HEK293T (cell line): ENCODE data around the gene ADAMTS15.
"Not testable (repeated sequence)": the region's sequence is repeated elsewhere in the genome, so short reads cannot be mapped to it uniquely, and the experiment has no call there.

Source experiments
- CTCF ChIA-PET: fragments of 350-600 bp; formaldehyde crosslinking; extraction: SDS; loops from one replicate; lab custom pipeline; 2021; ENCODE audit warnings: antibody characterized with exemption, inconsistent platforms; lab: Yijun Ruan, JAX
- POLR2A ChIA-PET: fragments of 350-600 bp; formaldehyde crosslinking; extraction: SDS; loops from one replicate; lab custom pipeline; 2020; ENCODE audit warnings: antibody characterized with exemption, inconsistent platforms; lab: Yijun Ruan, JAX
- DNase-seq: peaks from one replicate; pipeline ENCODE4 v3.0.0; 2012; ENCODE audit warnings: mixed read lengths; ENCODE audit errors: extremely low spot score
- ARNT ChIP-seq: fragments of 450-650 bp; IDR thresholded peaks from 2 replicates; pipeline ENCODE4 v1.6.1; 2017; ENCODE audit warnings: mild to moderate bottlenecking
- BHLHE40 ChIP-seq: fragments of 450-650 bp; IDR thresholded peaks from 2 replicates; pipeline ENCODE4 v1.6.1; 2016; ENCODE audit warnings: mild to moderate bottlenecking, moderate library complexity, borderline replicate concordance
- CTBP1 ChIP-seq: fragments of 450-650 bp; IDR thresholded peaks from 2 replicates; pipeline ENCODE4 v1.6.1; 2016; ENCODE audit warnings: borderline replicate concordance
- ELF4 ChIP-seq: fragments of 450-650 bp; IDR thresholded peaks from 2 replicates; pipeline ENCODE4 v1.6.1; 2017; ENCODE audit warnings: antibody characterized with exemption
- FOXA1 ChIP-seq: fragments of 450-650 bp; IDR thresholded peaks from 2 replicates; pipeline ENCODE4 v1.6.1; 2016; ENCODE audit warnings: mild to moderate bottlenecking
- FOXK2 ChIP-seq: fragments of 450-650 bp; IDR thresholded peaks from 2 replicates; pipeline ENCODE4 v1.6.1; 2016; ENCODE audit warnings: mild to moderate bottlenecking
- FOXM1 ChIP-seq: fragments of 450-650 bp; IDR thresholded peaks from 2 replicates; pipeline ENCODE4 v1.6.1; 2017; ENCODE audit warnings: mild to moderate bottlenecking, borderline replicate concordance
- HDGF ChIP-seq: fragments of 450-650 bp; IDR thresholded peaks from 2 replicates; pipeline ENCODE4 v1.6.1; 2017; ENCODE audit warnings: antibody characterized with exemption, borderline replicate concordance
- L3MBTL2 ChIP-seq: fragments of 450-650 bp; conservative IDR thresholded peaks from 2 replicates; pipeline ENCODE4 v1.6.1; 2016; ENCODE audit warnings: mild to moderate bottlenecking
- LEF1 ChIP-seq: fragments of 450-650 bp; IDR thresholded peaks from 2 replicates; pipeline ENCODE4 v1.6.1; 2017; ENCODE audit warnings: mild to moderate bottlenecking, borderline replicate concordance
- NFRKB ChIP-seq: fragments of 450-650 bp; IDR thresholded peaks from 2 replicates; pipeline ENCODE4 v1.6.1; 2016; ENCODE audit warnings: mild to moderate bottlenecking, moderate library complexity
- SP1 ChIP-seq: fragments of 450-650 bp; IDR thresholded peaks from 2 replicates; pipeline ENCODE4 v1.6.1; 2017
- SUZ12 ChIP-seq: fragments of 450-650 bp; IDR thresholded peaks from 2 replicates; pipeline ENCODE4 v1.6.1; 2016; ENCODE audit warnings: mild to moderate bottlenecking
- TARDBP ChIP-seq: fragments of 450-650 bp; IDR thresholded peaks from 2 replicates; pipeline ENCODE4 v1.6.1; 2016
- ZNF384 ChIP-seq: fragments of 450-650 bp; IDR thresholded peaks from 2 replicates; pipeline ENCODE4 v1.6.1; 2016
- TF ChIP-seq, protein P1 (sequence below): fragments of 450-650 bp; IDR thresholded peaks from 2 replicates; pipeline ENCODE4 v1.6.1; 2016

Gene ADAMTS15

GRCh38 chr11:130437848-130438247, 10.6 kb upstream of the ADAMTS15 start:
- no peak for DNase-seq
- no peak for TF ChIP-seq FOXM1
- TF ChIP-seq NFRKB = no peak
- no peak for TF ChIP-seq BHLHE40
- no peak for TF ChIP-seq SUZ12
- TF ChIP-seq TARDBP = no peak
- no peak for TF ChIP-seq ZNF384
- ChIA-PET POLR2A (no interaction called here), CTCF (interaction anchor here (0.5 to 1.0 kb wide), 2 partner anchors 49 to 424 kb away, joined by 3 to 4 read pairs; no protein-coding TSS in a partner anchor)

GRCh38 chr11:130438401-130439159, 9.9 kb upstream of the ADAMTS15 start:
- CTCF ChIA-PET = not testable (repeated sequence)

DNA sequence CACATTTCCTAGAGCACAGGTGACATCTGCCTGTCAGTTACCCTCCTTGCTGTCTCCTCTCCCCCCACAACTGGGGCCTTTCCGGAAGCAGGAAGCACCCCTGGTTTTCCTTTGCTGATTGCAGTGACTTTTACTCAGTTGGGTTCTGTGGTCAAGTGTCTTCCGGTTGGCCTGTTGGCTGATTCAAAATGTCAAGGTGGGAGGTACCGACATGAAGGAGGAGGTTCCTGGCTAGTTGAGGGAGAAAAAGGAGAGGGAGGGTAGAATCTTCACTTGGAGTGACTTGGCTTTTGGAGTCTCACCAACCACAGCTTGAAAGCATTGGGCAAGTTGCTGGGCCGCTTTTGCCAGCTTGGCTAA, 9.3 kb upstream of the ADAMTS15 start:
- TF ChIP-seq ARNT (no peak), CTBP1 (no peak), TARDBP (no peak), FOXM1 (no peak), FOXA1 (no peak), LEF1 (no peak), ELF4 (no peak), ZNF384 (no peak), SUZ12 (no peak), NFRKB (no peak), FOXK2 (no peak), L3MBTL2 (no peak), BHLHE40 (no peak), HDGF (no peak), SP1 (no peak)
- TF ChIP-seq, protein P1, sequence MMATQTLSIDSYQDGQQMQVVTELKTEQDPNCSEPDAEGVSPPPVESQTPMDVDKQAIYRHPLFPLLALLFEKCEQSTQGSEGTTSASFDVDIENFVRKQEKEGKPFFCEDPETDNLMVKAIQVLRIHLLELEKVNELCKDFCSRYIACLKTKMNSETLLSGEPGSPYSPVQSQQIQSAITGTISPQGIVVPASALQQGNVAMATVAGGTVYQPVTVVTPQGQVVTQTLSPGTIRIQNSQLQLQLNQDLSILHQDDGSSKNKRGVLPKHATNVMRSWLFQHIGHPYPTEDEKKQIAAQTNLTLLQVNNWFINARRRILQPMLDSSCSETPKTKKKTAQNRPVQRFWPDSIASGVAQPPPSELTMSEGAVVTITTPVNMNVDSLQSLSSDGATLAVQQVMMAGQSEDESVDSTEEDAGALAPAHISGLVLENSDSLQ = no peak
- no peak for DNase-seq
- POLR2A ChIA-PET = no interaction called here
- CTCF ChIA-PET = no interaction called here

More at GRCh38 chr11:130438401-130439159, 9.9 kb upstream of the ADAMTS15 start:
- DNase-seq, POLR2A ChIA-PET: not testable (repeated sequence)

DNA sequence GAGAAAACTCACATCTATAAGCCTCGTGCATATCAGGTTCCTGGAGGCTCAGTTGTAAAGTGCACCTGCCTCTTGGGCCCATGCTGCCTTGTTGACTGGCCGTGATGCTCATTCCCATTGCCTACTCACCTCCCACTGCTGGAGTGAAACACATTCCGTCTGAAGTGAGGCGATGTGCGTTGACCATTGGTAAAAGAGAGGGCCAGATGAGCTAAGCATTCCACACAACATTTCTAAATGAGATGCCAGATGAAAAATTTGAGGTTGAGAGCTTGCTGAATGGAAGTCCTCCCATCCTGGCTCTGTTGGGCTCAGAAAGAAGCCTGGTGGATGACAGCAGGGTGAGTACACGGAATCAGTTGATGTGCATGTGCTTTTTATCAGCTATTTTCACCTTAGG, 8.6 kb upstream of the ADAMTS15 start:
- CTCF ChIA-PET = interaction anchor here (0.6 kb wide), 1 partner anchor 1233 kb away, joined by 5 read pairs; no protein-coding TSS in a partner anchor
- DNase-seq = no peak
- POLR2A ChIA-PET = no interaction called here

GRCh38 chr11:130441719-130442118, 6.7 kb upstream of the ADAMTS15 start:
- no peak for DNase-seq
- ChIA-PET POLR2A (no interaction called here), CTCF (interaction anchor here (1.3 kb wide), 1 partner anchor 10 kb away, joined by 5 read pairs; no protein-coding TSS in a partner anchor)
- TF ChIP-seq BHLHE40 = no peak
- TF ChIP-seq FOXK2 = no peak

More for the DNA sequence above, 8.6 kb upstream of the ADAMTS15 start:
- TF ChIP-seq HDGF (no peak), FOXK2 (no peak), ELF4 (no peak), FOXA1 (no peak), BHLHE40 (no peak), CTBP1 (no peak), FOXM1 (no peak), ZNF384 (no peak), ARNT (no peak), NFRKB (no peak), SP1 (no peak), L3MBTL2 (no peak), SUZ12 (no peak), LEF1 (no peak), TARDBP (no peak)
- TF ChIP-seq, protein P1 = no peak

DNA sequence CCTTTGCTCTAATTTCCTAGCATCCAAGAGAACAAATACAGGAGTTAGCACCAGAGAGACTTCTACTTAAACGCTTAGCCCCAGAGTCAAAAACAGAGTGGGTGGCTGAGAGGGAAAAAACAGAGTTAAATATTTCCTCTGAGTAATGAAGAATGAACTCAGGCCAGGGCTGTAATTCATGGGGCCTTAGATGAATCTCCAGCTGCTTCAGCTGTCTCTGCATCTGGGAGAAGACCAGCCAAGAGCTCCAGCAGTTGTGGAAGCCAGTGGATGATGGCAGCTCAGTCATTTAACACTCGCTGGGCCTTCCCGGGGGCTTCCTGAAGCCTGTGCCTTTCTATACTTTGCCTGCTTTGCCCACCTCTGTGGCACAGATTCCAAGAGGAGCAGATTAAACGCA, 5.7 kb upstream of the ADAMTS15 start:
- CTCF ChIA-PET = interaction anchor here (1.3 kb wide), 1 partner anchor 11 kb away, joined by 5 read pairs; no protein-coding TSS in a partner anchor
- DNase-seq = no peak
- TF ChIP-seq FOXK2 (no peak), SUZ12 (no peak), SP1 (no peak), HDGF (no peak), BHLHE40 (no peak), NFRKB (no peak), FOXA1 (no peak)
- TF ChIP-seq, protein P1 = no peak
- POLR2A ChIA-PET = no interaction called here

- DNase-seq = no peak
- TF ChIP-seq CTBP1 = no peak
- no peak for TF ChIP-seq NFRKB
- no peak for TF ChIP-seq HDGF
- no peak for TF ChIP-seq L3MBTL2
- TF ChIP-seq TARDBP = no peak
- TF ChIP-seq ARNT = no peak
- TF ChIP-seq, protein P1 = no peak; the same call in 1 of the 2 replicates
- no peak for TF ChIP-seq BHLHE40
- no peak for TF ChIP-seq FOXA1
- TF ChIP-seq FOXM1 = no peak
- CTCF ChIA-PET = interaction anchor here (1.0 kb wide), 1 partner anchor 459 kb away, joined by 3 read pairs; no protein-coding TSS in a partner anchor
- POLR2A ChIA-PET = no interaction called here
Observed at GRCh38 chr11:130445788-130446187, 2.7 kb upstream of the ADAMTS15 start.
